HG03039 (cell line): ENCODE measurements around the gene SYCP2.
"Not testable (repeated sequence)": the region's sequence is repeated elsewhere in the genome, so short reads cannot be mapped to it uniquely, and the experiment has no call there.

Source experiments
- ATAC-seq: cut with Tn5 transposase; IDR thresholded peaks from one replicate; pipeline ENCODE4 v1.9.1; 2021; ENCODE audit warnings: mild to moderate bottlenecking, moderate library complexity; ENCODE audit not compliant: unreplicated experiment

SYCP2 gene

GRCh38 chr20:59933296-59933848 is at the start of gene SYCP2:
TSS of gene SYCP2 (minus strand) at chr20:59933637. CDS start at chr20:59922413, 11,224 bp downstream.
- ATAC-seq = peak; percentile 14

GRCh38 chr20:59983076-59983475 is 49.6 kb upstream of the SYCP2 start:
- no peak for ATAC-seq

GRCh38 chr20:59977086-59977485 is 43.6 kb upstream of the SYCP2 start:
- ATAC-seq = no peak

GRCh38 chr20:59976156-59976782 is 42.8 kb upstream of the SYCP2 start:
- ATAC-seq = no peak

GRCh38 chr20:59972037-59972801 is 38.8 kb upstream of the SYCP2 start:
- no peak for ATAC-seq

GRCh38 chr20:59971428-59971827 is 38.0 kb upstream of the SYCP2 start:
- no peak for ATAC-seq

- no peak for ATAC-seq
Observed at GRCh38 chr20:59966428-59966827, 33.0 kb upstream of the SYCP2 start.

GRCh38 chr20:59962155-59962554 is 28.7 kb upstream of the SYCP2 start:
- ATAC-seq = no peak

GRCh38 chr20:59961423-59961822 is 28.0 kb upstream of the SYCP2 start:
- no peak for ATAC-seq

GRCh38 chr20:59958626-59959025 is 25.2 kb upstream of the SYCP2 start:
- ATAC-seq = no peak

GRCh38 chr20:59958123-59958522 is 24.7 kb upstream of the SYCP2 start, which contains the start of gene CDH26:
TSS of gene CDH26 (plus strand) at chr20:59958423. CDS start at chr20:59958727, 304 bp downstream.
- ATAC-seq = no peak

GRCh38 chr20:59957568-59957967 is 24.1 kb upstream of the SYCP2 start:
- ATAC-seq = not testable (repeated sequence)

GRCh38 chr20:59955131-59955796 is 21.8 kb upstream of the SYCP2 start:
- ATAC-seq = no peak

- ATAC-seq = no peak
Observed at GRCh38 chr20:59954718-59955117, 21.3 kb upstream of the SYCP2 start.

- no peak for ATAC-seq
Observed at GRCh38 chr20:59949911-59950310, 16.5 kb upstream of the SYCP2 start.

- no peak for ATAC-seq
Observed at GRCh38 chr20:59948828-59949720, 15.6 kb upstream of the SYCP2 start.

GRCh38 chr20:59948212-59948611 is 14.8 kb upstream of the SYCP2 start:
- ATAC-seq = no peak

GRCh38 chr20:59947376-59947775 is 13.9 kb upstream of the SYCP2 start:
- ATAC-seq = no peak

- no peak for ATAC-seq
Observed at GRCh38 chr20:59945731-59946130, 12.3 kb upstream of the SYCP2 start.

- ATAC-seq = no peak
Observed at GRCh38 chr20:59945175-59945574, 11.7 kb upstream of the SYCP2 start.
